OCI-LY3 (cell line): ENCODE results near the gene ZNF70.

Experiments used
- H2AFZ ChIP-seq: fragments of 200-600, 300-600 bp; shearing (Covaris generic); 2 replicates; pipeline ENCODE4 v1.6.0; 2014; ENCODE audit warnings: antibody characterized with exemption, low read depth, low read length
- H3K27ac ChIP-seq: fragments of 200-600, 300-600 bp; sonication (generic); 2 replicates; pipeline ENCODE4 v1.5.1; 2014; ENCODE audit warnings: mild to moderate bottlenecking, low read length, moderate library complexity, mixed read lengths
- H3K27me3 ChIP-seq: fragments of 200-600, 300-600 bp; sonication (generic); 2 replicates; pipeline ENCODE4 v1.6.1; 2014; ENCODE audit warnings: low read depth, low read length, mixed read lengths
- H3K36me3 ChIP-seq: fragments of 200-600, 300-600 bp; sonication (generic); replicated peaks from 2 replicates; pipeline ENCODE3; 2014; ENCODE audit warnings: low read depth, low read length, mixed read lengths
- H3K4me1 ChIP-seq: fragments of 300-600, 200-600 bp; sonication (generic); 2 replicates; pipeline ENCODE4 v1.6.1; 2014; ENCODE audit warnings: low read length, mixed read lengths
- H3K4me2 ChIP-seq: fragments of 200-600, 300-600 bp; sonication (generic); 2 replicates; pipeline ENCODE4 v1.6.1; 2014; ENCODE audit warnings: low read length, mixed read lengths
- H3K4me3 ChIP-seq: fragments of 300-600, 200-600 bp; sonication (generic); 2 replicates; pipeline ENCODE4 v1.5.1; 2014; ENCODE audit warnings: antibody characterized with exemption, mild to moderate bottlenecking, low read length, moderate library complexity
- H3K79me2 ChIP-seq: fragments of 300-600, 200-600 bp; shearing (Covaris generic); 2 replicates; pipeline ENCODE4 v1.6.1; 2014; ENCODE audit warnings: mild to moderate bottlenecking, low read length, mixed read lengths
- H3K9ac ChIP-seq: fragments of 300-600, 200-600 bp; shearing (Covaris generic); 2 replicates; pipeline ENCODE4 v1.6.0; 2014; ENCODE audit warnings: mild to moderate bottlenecking, low read length, moderate library complexity
- H3K9me3 ChIP-seq: fragments of 200-600, 300-600 bp; shearing (Covaris generic); 2 replicates; pipeline ENCODE4 v1.6.1; 2014; ENCODE audit warnings: low read length, mixed read lengths; ENCODE audit not compliant: insufficient read depth
- H4K20me1 ChIP-seq: fragments of 200-600, 300-600 bp; sonication (generic); 2 replicates; pipeline ENCODE4 v1.6.1; 2016; ENCODE audit warnings: low read length, mixed read lengths; ENCODE audit not compliant: insufficient read depth
- CTCF ChIP-seq: fragments of 200-600, 300-600 bp; sonication (generic); IDR thresholded peaks from 2 replicates; pipeline ENCODE4 v1.5.1; 2014; ENCODE audit warnings: antibody characterized with exemption, low read length, low read depth
- EZH2phosphoT487 ChIP-seq: fragments of 200-600 bp; shearing (Covaris generic); IDR thresholded peaks from 2 replicates; pipeline ENCODE4 v1.6.1; 2018; ENCODE audit warnings: antibody characterized with exemption, mixed run types, low read depth

Gene ZNF70

DNA sequence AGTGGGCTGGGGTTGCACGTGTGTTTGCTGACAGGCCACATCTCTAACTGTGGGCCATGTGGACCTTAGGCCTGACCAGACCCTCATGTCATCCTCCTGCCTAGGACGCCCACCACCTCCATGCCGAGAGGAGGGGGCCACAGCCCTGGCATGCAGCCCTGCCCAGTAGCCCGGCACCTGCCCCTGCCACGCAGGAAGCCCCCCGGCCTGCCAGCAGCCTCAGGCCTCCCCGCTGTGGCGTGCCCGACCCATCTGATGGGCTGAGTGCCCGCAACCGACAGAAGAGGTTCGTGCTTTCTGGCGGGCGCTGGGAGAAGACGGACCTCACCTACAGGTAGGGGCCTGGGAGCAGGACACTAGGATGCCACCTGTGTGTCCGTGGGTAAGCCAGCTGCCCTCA lies 28.2 kb upstream of the ZNF70 start:
- no peak overlapping the region for H3K27ac ChIP-seq
- H2AFZ ChIP-seq, result no peak overlapping the region
- H3K4me1 ChIP-seq, result no peaks in the 10 kb centered on the region
- TF ChIP-seq CTCF, result no peak
- no peak for TF ChIP-seq EZH2phosphoT487
- no peaks in the 10 kb centered on the region for H4K20me1 ChIP-seq
- no peak overlapping the region for H3K4me2 ChIP-seq
- H3K36me3 ChIP-seq, result no peaks in the 10 kb centered on the region
- no peaks in the 10 kb centered on the region for H3K9me3 ChIP-seq
- H3K4me3 ChIP-seq, result no peak overlapping the region
- H3K27me3 ChIP-seq, result no peaks in the 10 kb centered on the region
- no peaks in the 10 kb centered on the region for H3K79me2 ChIP-seq
- no peak overlapping the region for H3K9ac ChIP-seq

DNA sequence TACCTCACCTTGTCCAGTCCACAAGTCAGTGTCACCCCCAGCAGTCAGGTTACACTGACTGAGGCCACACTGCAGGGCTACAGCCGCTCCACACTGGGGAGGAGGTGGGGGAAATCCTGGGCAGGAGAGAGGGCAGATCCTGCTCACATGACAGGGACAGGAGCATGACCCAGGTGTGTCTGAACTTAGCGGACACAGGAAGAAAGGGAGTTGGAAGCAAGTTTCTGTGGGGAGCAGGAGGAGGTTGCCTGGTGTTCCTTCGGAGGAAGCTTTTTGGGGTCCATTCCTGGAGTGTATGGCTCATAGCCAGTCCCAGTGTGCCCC lies 27.6 kb upstream of the ZNF70 start:
- Histone ChIP-seq H3K4me2 (no peak overlapping the region), H3K9me3 (no peaks in the 10 kb centered on the region), H3K79me2 (no peaks in the 10 kb centered on the region), H3K4me3 (no peak overlapping the region), H3K9ac (no peak overlapping the region), H2AFZ (no peak overlapping the region), H3K27me3 (peaks cover under 1% of the 10 kb centered on the region; the same call in 1 of the 2 replicates), H4K20me1 (no peaks in the 10 kb centered on the region), H3K27ac (no peak overlapping the region), H3K4me1 (no peaks in the 10 kb centered on the region), H3K36me3 (no peaks in the 10 kb centered on the region)
- TF ChIP-seq CTCF (no peak), EZH2phosphoT487 (no peak)

DNA sequence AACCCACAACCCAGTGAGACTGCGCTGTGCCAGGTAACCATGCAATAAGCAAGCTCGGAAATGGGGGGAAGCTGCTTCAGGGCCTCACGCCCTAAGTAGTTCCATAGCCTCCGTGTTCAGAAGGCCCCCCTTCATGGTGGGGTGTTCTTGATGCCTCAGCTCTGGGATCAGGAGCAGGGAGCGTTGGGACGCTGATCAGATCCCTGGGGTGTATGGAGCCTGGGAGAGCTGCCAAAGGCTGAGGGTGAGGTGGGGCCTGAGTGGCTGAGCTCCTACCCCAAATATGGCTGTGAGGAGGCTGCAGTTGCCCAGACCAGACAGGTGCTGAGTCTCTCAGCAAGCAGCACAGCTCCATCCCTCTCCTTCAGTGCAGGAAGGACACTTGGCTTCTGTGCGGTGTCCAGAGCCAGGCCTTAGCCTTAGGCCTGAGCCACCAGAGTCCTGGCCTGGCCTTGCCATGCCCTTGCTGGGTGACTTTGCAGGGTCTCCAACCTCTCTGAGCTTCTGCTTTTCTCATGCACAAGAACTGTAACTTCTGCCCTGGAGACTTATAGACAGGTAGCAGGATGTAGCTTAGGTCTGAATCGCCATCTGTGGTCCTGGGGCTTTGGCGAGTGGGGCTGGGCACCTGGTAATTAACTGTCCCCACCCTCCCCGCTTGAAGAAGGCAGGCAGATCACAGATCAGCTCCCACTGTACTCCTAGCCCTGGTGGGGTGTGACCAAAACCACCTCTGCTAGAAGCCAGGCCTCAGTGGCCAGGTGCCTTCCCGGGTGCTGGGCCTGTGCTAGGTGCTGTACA lies 27.1 kb upstream of the ZNF70 start:
- Histone ChIP-seq H3K4me2 (no peak overlapping the region), H3K79me2 (no peaks in the 10 kb centered on the region), H3K27me3 (peaks cover 6% of the 10 kb centered on the region), H2AFZ (no peak overlapping the region), H3K36me3 (no peaks in the 10 kb centered on the region), H3K4me3 (no peak overlapping the region), H3K4me1 (peaks cover 5% of the 10 kb centered on the region; the same call in 1 of the 2 replicates), H3K9ac (no peak overlapping the region), H4K20me1 (no peaks in the 10 kb centered on the region), H3K27ac (no peak overlapping the region), H3K9me3 (no peaks in the 10 kb centered on the region)
- TF ChIP-seq CTCF (no peak), EZH2phosphoT487 (no peak)

GRCh38 chr22:23775779-23776375 lies 25.0 kb upstream of the ZNF70 start:
- H3K4me1 ChIP-seq, result peaks cover 16% of the 10 kb centered on the region
- no peak overlapping the region for H3K4me3 ChIP-seq
- no peak overlapping the region for H3K9ac ChIP-seq
- H3K9me3 ChIP-seq, result no peaks in the 10 kb centered on the region
- peaks cover 6% of the 10 kb centered on the region for H3K27me3 ChIP-seq
- H3K4me2 ChIP-seq, result no peak overlapping the region
- H3K79me2 ChIP-seq, result no peaks in the 10 kb centered on the region
- H3K36me3 ChIP-seq, result no peaks in the 10 kb centered on the region
- H2AFZ ChIP-seq, result no peak overlapping the region
- TF ChIP-seq CTCF (peak; percentile 26; the same call in 1 of the 2 replicates), EZH2phosphoT487 (no peak)
- H4K20me1 ChIP-seq, result no peaks in the 10 kb centered on the region
- H3K27ac ChIP-seq, result no peak overlapping the region
